Upper lobe of left lung (tissue), 6 donors: ENCODE measurements around the gene OTOG. TPM values are rescaled to one million over a fixed set of nuclear protein-coding genes. Genes with fewer than 3 reads are reported as not detected.

Experiments
- ATAC-seq, 2 donors: fragments of 200-7000 bp; cut with Tn5 transposase; one replicate each; pipeline ENCODE4 v1.9.1; 2022; ENCODE audit warnings: mild to moderate bottlenecking in 2 of 2, moderate library complexity in 2 of 2; ENCODE audit not compliant: low FRiP score in 2 of 2
- DNase-seq, 2 donors: peaks; one replicate each; pipeline ENCODE4 v3.0.0-alpha.2; 2019 to 2020
- H3K27ac ChIP-seq, 4 donors: fragments of 200-600 bp; sonication (generic); one replicate each; pipeline ENCODE4 v1.5.1; 2016 to 2019
- H3K27me3 ChIP-seq, 4 donors: fragments of 200-600 bp; sonication (generic); one replicate each; pipeline ENCODE4 v1.5.1; 2017 to 2019
- H3K36me3 ChIP-seq, 4 donors: fragments of 200-600 bp; sonication (generic); one replicate each; pipeline ENCODE4 v1.5.1; 2016 to 2019
- H3K4me1 ChIP-seq, 4 donors: fragments of 200-600 bp; sonication (generic); one replicate each; pipeline ENCODE4 v1.5.1; 2018 to 2019
- H3K4me3 ChIP-seq, 4 donors: fragments of 200-600 bp; sonication (generic); one replicate each; pipeline ENCODE4 v1.5.1; 2017 to 2019; ENCODE audit warnings: mild to moderate bottlenecking in 2 of 4, moderate library complexity in 1 of 4
- H3K9me3 ChIP-seq, 4 donors: fragments of 200-600 bp; sonication (generic); one replicate each; pipeline ENCODE4 v1.5.1; 2018 to 2019
- CTCF ChIP-seq, 6 experiments: fragments of 450-650 bp in 4 of 6; fragments of 200-600 bp in 2 of 6; sonication (generic) in 2 of 6; IDR thresholded peaks; one replicate each; pipeline ENCODE4 v1.5.1; 2016 to 2019; ENCODE audit warnings: antibody characterized with exemption in 6 of 6
- EP300 ChIP-seq, 4 donors: sonication (generic); formaldehyde crosslinking; IDR thresholded peaks; one replicate each; pipeline ENCODE4 v1.5.1; 2017; ENCODE audit warnings: antibody characterized with exemption in 4 of 4, control low read depth in 2 of 4
- POLR2A ChIP-seq, 4 donors: fragments of 450-650 bp; IDR thresholded peaks; one replicate each; pipeline ENCODE4 v1.5.1; 2016 to 2017; ENCODE audit warnings: antibody characterized with exemption in 4 of 4, mild to moderate bottlenecking in 2 of 4
- POLR2AphosphoS5 ChIP-seq, 2 donors: sonication (generic); formaldehyde crosslinking; IDR thresholded peaks; one replicate each; pipeline ENCODE4 v1.5.1; 2017; ENCODE audit warnings: antibody characterized with exemption in 2 of 2
- WGBS, 2 donors: methylation state at CpG; one replicate each; pipeline ENCODE4 v1.1.5; 2017 to 2018; 5-methylcytosine and 5-hydroxymethylcytosine counted together
- total RNA-seq, 6 donors: library from RNA; depleted of rRNA in 4 of 6; stranded (reverse); fragments of >200 nt in 4 of 6; gene quantifications; one replicate each; pipeline versions ENCODE4 v1.1.0 to v1.2.1, GENCODE V29; 2016 to 2021
- donor health status: DM: no; HTN: no; CAD: no; lungs with moderate emphysema.
- donor health status: DM: no; HTN: yes; CAD: no; lungs with severe emphysema.

OTOG gene
- total RNA-seq, 6 donors from 2014 or later = not detected

- H3K9me3 ChIP-seq = no peaks in the 10 kb centered on the region
- TF ChIP-seq POLR2A (IDR thresholded peaks at IDR 0.05) (no peak), CTCF (IDR thresholded peaks at IDR 0.05) (no peak), EP300 (IDR thresholded peaks at IDR 0.05) (no peak), POLR2AphosphoS5 (IDR thresholded peaks at IDR 0.05) (no peak)
- H3K27me3 ChIP-seq = no peaks in the 10 kb centered on the region
- ATAC-seq (no peak), DNase-seq (no peak)
- H3K4me3 ChIP-seq = no peak overlapping the region
- peaks cover 0 to 3% (median 0%) of the 10 kb centered on the region in 4 donors for H3K4me1 ChIP-seq
- 83 to 95% methylated on average over 2 of the region's 2 CpGs for WGBS, 2 donors
- no peak overlapping the region for H3K27ac ChIP-seq
- H3K36me3 ChIP-seq = no peaks in the 10 kb centered on the region
Observed at GRCh38 chr11:17507773-17508172, 39.3 kb upstream of the OTOG start.

GRCh38 chr11:17508306-17508705, 38.8 kb upstream of the OTOG start:
- no peak for ATAC-seq
- peaks cover 0 to 3% (median 0%) of the 10 kb centered on the region in 4 donors for H3K4me1 ChIP-seq
- no peak for TF ChIP-seq EP300 (IDR thresholded peaks at IDR 0.05)
- H3K27me3 ChIP-seq = no peaks in the 10 kb centered on the region
- H3K9me3 ChIP-seq = no peaks in the 10 kb centered on the region
- no peak overlapping the region for H3K27ac ChIP-seq
- WGBS, 2 donors = 53 to 58% methylated on average over 3 of the region's 3 CpGs
- H3K36me3 ChIP-seq = no peaks in the 10 kb centered on the region
- no peak for DNase-seq
- no peak overlapping the region for H3K4me3 ChIP-seq

- ATAC-seq = no peak
- H3K36me3 ChIP-seq = no peaks in the 10 kb centered on the region
- WGBS, 2 donors = 31 to 41% methylated on average over 3 of the region's 3 CpGs
- TF ChIP-seq POLR2AphosphoS5 (IDR thresholded peaks at IDR 0.05) = no peak
- TF ChIP-seq CTCF (IDR thresholded peaks at IDR 0.05) = no peak
- TF ChIP-seq EP300 (IDR thresholded peaks at IDR 0.05) = no peak
- TF ChIP-seq POLR2A (IDR thresholded peaks at IDR 0.05) = no peak
- DNase-seq = no peak
- no peaks in the 10 kb centered on the region for H3K27me3 ChIP-seq
- H3K4me1 ChIP-seq = peaks cover 0 to 3% (median 0%) of the 10 kb centered on the region in 4 donors
- no peak overlapping the region for H3K4me3 ChIP-seq
- H3K9me3 ChIP-seq = no peaks in the 10 kb centered on the region
- H3K27ac ChIP-seq = no peak overlapping the region
Observed at GRCh38 chr11:17508791-17509190, 38.3 kb upstream of the OTOG start.

- no peaks in the 10 kb centered on the region for H3K4me1 ChIP-seq
- DNase-seq (no peak), ATAC-seq (no peak)
- no peak overlapping the region for H3K27ac ChIP-seq
- WGBS, 2 donors = 69 to 96% methylated on average over 4 of the region's 4 CpGs
- no peaks in the 10 kb centered on the region for H3K36me3 ChIP-seq
- no peaks in the 10 kb centered on the region for H3K9me3 ChIP-seq
- no peak overlapping the region for H3K4me3 ChIP-seq
- H3K27me3 ChIP-seq = no peaks in the 10 kb centered on the region
- TF ChIP-seq POLR2AphosphoS5 (IDR thresholded peaks at IDR 0.05) (no peak), POLR2A (IDR thresholded peaks at IDR 0.05) (no peak), EP300 (IDR thresholded peaks at IDR 0.05) (no peak), CTCF (IDR thresholded peaks at IDR 0.05) (no peak)
Observed at GRCh38 chr11:17510507-17511206, 36.4 kb upstream of the OTOG start.

GRCh38 chr11:17511571-17511970, 35.5 kb upstream of the OTOG start:
- WGBS, 2 donors = 21 to 49% methylated on average over 2 to 3 of the region's 3 CpGs
- DNase-seq = no peak
- H3K36me3 ChIP-seq = no peaks in the 10 kb centered on the region
- no peak for ATAC-seq
- no peaks in the 10 kb centered on the region for H3K27me3 ChIP-seq
- TF ChIP-seq POLR2AphosphoS5 (IDR thresholded peaks at IDR 0.05) (no peak), CTCF (IDR thresholded peaks at IDR 0.05) (no peak), EP300 (IDR thresholded peaks at IDR 0.05) (no peak), POLR2A (IDR thresholded peaks at IDR 0.05) (no peak)
- no peaks in the 10 kb centered on the region for H3K4me1 ChIP-seq
- H3K9me3 ChIP-seq = no peaks in the 10 kb centered on the region
- H3K27ac ChIP-seq = no peak overlapping the region
- no peak overlapping the region for H3K4me3 ChIP-seq
